K562 (cell line): Measurements from ENCODE around the gene HK1. TPM values are rescaled to one million over a fixed set of nuclear protein-coding genes. Genes with fewer than 3 reads are reported as not detected.

ENCODE experiments used
- ASH1L ChIP-seq: fragments of 450-650 bp; IDR thresholded peaks from 2 replicates; pipeline ENCODE4 v1.6.1; 2018; ENCODE audit warnings: borderline replicate concordance, mild to moderate bottlenecking, low read depth; ENCODE audit not compliant: partially characterized antibody
- ATF1 ChIP-seq, 2 experiments: fragments of 450-650 bp in 1 of 2; IDR thresholded peaks; 2 replicates each; pipeline ENCODE4 v1.6.1; 2016; ENCODE audit warnings: missing compliant biosample characterization in 1 of 2, missing genetic modification characterization in 1 of 2
- BRCA1 ChIP-seq, 2 experiments: fragments of 450-650 bp in 1 of 2; sonication (generic) in 1 of 2; formaldehyde crosslinking in 1 of 2; IDR thresholded peaks; 2 replicates each; pipeline versions ENCODE4 v1.5.0 to v1.6.1; 2017 to 2020; ENCODE audit warnings: mild to moderate bottlenecking in 1 of 2, missing genetic modification reagents in 1 of 2
- CEBPG ChIP-seq, 3 experiments: fragments of 200-800 bp in 1 of 3; sonication (Bioruptor generic) in 1 of 3; sonication (generic) in 1 of 3; formaldehyde crosslinking in 1 of 3; IDR thresholded peaks in 2 of 3; conservative IDR thresholded peaks in 1 of 3; 2 replicates each; pipeline versions ENCODE4 v1.6.1 to v1.8.0; 2016 to 2022; ENCODE audit warnings: missing compliant biosample characterization in 2 of 3, missing genetic modification characterization in 2 of 3, mild to moderate bottlenecking in 1 of 3, missing genetic modification reagents in 1 of 3
- E2F3 ChIP-seq: fragments of 250-450 bp; sonication (Bioruptor Pico); IDR thresholded peaks from 2 replicates; pipeline ENCODE4 v1.4.0; 2020; ENCODE audit warnings: mild to moderate bottlenecking
- ELF1 ChIP-seq: fragments of 200-800 bp; sonication (Bioruptor generic); IDR thresholded peaks from 2 replicates; pipeline ENCODE4 v1.6.1; 2016; ENCODE audit warnings: missing genetic modification characterization, missing compliant biosample characterization
- HDAC1 ChIP-seq, 2 experiments: fragments of 450-650 bp; IDR thresholded peaks; 2 replicates each; pipeline ENCODE4 v1.6.1; 2016 to 2017; ENCODE audit warnings: inconsistent platforms in 1 of 2, mild to moderate bottlenecking in 1 of 2, moderate library complexity in 1 of 2
- MEF2D ChIP-seq: conservative IDR thresholded peaks from 2 replicates; pipeline ENCODE4 v1.6.1; 2016; ENCODE audit warnings: low read depth, missing genetic modification characterization, missing compliant biosample characterization
- MYC ChIP-seq, 2 experiments: fragments of 250-450 bp in 1 of 2; sonication (Bioruptor Pico) in 1 of 2; IDR thresholded peaks; 2 replicates each; pipeline versions ENCODE4 v1.5.1 to v1.6.1; 2012 to 2021; ENCODE audit warnings: low read depth in 2 of 2, borderline replicate concordance in 1 of 2, improper control_type of control experiment in 1 of 2, low read length in 1 of 2, mild to moderate bottlenecking in 1 of 2, moderate library complexity in 1 of 2
- NCOA1 ChIP-seq: fragments of 450-650 bp; IDR thresholded peaks from 2 replicates; pipeline ENCODE4 v1.6.1; 2016; ENCODE audit warnings: low read depth
- NFIX ChIP-seq: fragments of 250-450 bp; sonication (Bioruptor Pico); IDR thresholded peaks from 2 replicates; pipeline ENCODE4 v1.4.0; 2020; ENCODE audit warnings: low read depth, mild to moderate bottlenecking, moderate library complexity
- NFRKB ChIP-seq: fragments of 450-650 bp; IDR thresholded peaks from 2 replicates; pipeline ENCODE4 v1.6.1; 2016; ENCODE audit warnings: low read depth
- POLR2AphosphoS5 ChIP-seq: IDR thresholded peaks from 2 replicates; pipeline ENCODE4 v1.6.1; 2011; ENCODE audit warnings: mild to moderate bottlenecking, low read depth, low read length, moderate library complexity; ENCODE audit not compliant: control insufficient read depth, insufficient read depth
- STAT5A ChIP-seq: IDR thresholded peaks from 2 replicates; pipeline ENCODE4 v1.6.1; 2012; ENCODE audit warnings: low read length, inconsistent platforms, borderline replicate concordance
- TBP ChIP-seq: optimal IDR thresholded peaks from 2 replicates; pipeline ENCODE3; 2011; ENCODE audit warnings: low read depth, low read length, improper control_type of control experiment
- XRCC3 ChIP-seq: fragments of 450-650 bp; IDR thresholded peaks from 2 replicates; pipeline ENCODE4 v1.6.1; 2017; ENCODE audit warnings: mild to moderate bottlenecking, moderate library complexity
- ZC3H8 ChIP-seq: fragments of 450-650 bp; IDR thresholded peaks from 2 replicates; pipeline ENCODE4 v1.6.1; 2017
- ZNF143 ChIP-seq: sonication (generic); formaldehyde crosslinking; IDR thresholded peaks from 2 replicates; pipeline ENCODE4 v1.9.0; 2022; ENCODE audit warnings: mild to moderate bottlenecking, missing genetic modification reagents
- ZNF444 ChIP-seq: fragments of 250-450 bp; sonication (Bioruptor Pico); IDR thresholded peaks from 2 replicates; pipeline ENCODE4 v1.4.0; 2020; ENCODE audit warnings: mild to moderate bottlenecking, moderate library complexity
- ZNF778 ChIP-seq: fragments of 450-650 bp; formaldehyde crosslinking; IDR thresholded peaks from 2 replicates; pipeline ENCODE4 v1.4.0; 2020; ENCODE audit warnings: mild to moderate bottlenecking, moderate library complexity
- polyA plus RNA-seq, 8 experiments: library from polyadenylated mRNA; depleted of rRNA in 4 of 8; stranded (reverse) in 5 of 8; unstranded in 3 of 8; fragments of >200 nt; fragmentation: Nextera tagmentation in 2 of 8; fragmentation: Illumina TruSeq in 1 of 8; extraction: Ambion mirVana in 2 of 8; extraction: Trizol in 1 of 8; gene quantifications; 2 replicates each; pipeline versions ENCODE4 v1.2.1 to v1.2.3, GENCODE V29; 2011 to 2014; ENCODE audit warnings: inconsistent platforms in 1 of 8, missing spikeins in 1 of 8
- total RNA-seq, 7 experiments: library from RNA; depleted of rRNA in 6 of 7; stranded (reverse); fragments of >200 nt in 6 of 7; fragmentation: Illumina TruSeq in 2 of 7; extraction: Trizol in 2 of 7; gene quantifications; 2 replicates each; pipeline versions ENCODE4 v1.2.1 to v1.2.3, GENCODE V29; 2011 to 2021; ENCODE audit warnings: low replicate concordance in 1 of 7
- TF ChIP-seq, protein P1 (sequence below): fragments of 450-650 bp; IDR thresholded peaks from 2 replicates; pipeline ENCODE4 v1.6.1; 2016; ENCODE audit warnings: borderline replicate concordance
- TF ChIP-seq, protein P2 (sequence below): fragments of 250-450 bp; sonication (Bioruptor Pico); IDR thresholded peaks from 2 replicates; pipeline ENCODE4 v1.4.0; 2020; ENCODE audit warnings: mild to moderate bottlenecking, moderate library complexity, borderline replicate concordance

Gene HK1
- total and polyA plus RNA-seq, 9 of the 15 experiments (the other 6 are each of a cell fraction or from before 2014, with no cell fraction given): 29.2 to 444 (median 193) TPM

DNA sequence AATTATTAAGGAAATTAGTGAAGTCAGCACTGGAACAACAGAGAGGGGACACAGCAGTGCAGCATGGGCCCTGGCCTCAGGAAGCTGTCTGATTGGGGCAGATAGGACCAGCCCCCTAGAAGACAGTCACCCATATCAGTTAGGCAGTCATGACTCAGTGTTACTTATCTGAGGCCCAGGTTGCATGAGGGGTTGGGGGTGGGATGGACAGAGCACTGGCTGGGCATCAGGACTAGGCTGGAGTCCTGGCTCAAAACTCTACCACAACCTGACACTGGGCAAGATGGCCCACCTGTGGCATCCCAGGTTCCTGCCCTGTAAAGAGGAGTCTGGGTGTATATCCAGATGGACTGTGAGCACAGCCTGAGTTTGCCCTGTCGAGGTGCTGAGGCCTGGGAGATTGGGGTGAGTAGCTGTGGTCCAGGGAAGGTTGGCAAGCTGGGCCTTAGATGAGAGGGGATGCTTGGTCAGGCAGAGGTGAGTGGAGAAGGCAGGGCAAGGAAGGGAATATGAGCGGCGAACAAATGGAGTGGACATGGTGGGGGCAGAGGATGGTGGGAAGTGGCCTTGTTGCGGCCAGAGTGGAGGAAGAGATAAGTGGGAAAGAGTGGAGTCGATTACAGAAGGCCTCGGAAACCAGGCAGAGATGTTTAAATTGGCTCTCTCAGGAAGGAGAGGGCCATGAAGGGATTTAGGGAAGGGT lies 37.5 kb downstream of the HK1 start (continued):
- TF ChIP-seq, protein P1, sequence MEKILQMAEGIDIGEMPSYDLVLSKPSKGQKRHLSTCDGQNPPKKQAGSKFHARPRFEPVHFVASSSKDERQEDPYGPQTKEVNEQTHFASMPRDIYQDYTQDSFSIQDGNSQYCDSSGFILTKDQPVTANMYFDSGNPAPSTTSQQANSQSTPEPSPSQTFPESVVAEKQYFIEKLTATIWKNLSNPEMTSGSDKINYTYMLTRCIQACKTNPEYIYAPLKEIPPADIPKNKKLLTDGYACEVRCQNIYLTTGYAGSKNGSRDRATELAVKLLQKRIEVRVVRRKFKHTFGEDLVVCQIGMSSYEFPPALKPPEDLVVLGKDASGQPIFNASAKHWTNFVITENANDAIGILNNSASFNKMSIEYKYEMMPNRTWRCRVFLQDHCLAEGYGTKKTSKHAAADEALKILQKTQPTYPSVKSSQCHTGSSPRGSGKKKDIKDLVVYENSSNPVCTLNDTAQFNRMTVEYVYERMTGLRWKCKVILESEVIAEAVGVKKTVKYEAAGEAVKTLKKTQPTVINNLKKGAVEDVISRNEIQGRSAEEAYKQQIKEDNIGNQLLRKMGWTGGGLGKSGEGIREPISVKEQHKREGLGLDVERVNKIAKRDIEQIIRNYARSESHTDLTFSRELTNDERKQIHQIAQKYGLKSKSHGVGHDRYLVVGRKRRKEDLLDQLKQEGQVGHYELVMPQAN: peak; percentile 93
- TF ChIP-seq HDAC1 (IDR thresholded peaks at IDR 0.05) (peak in 1 of 2 experiments; percentile 94; a peak in 2 of 4 replicates), ZNF778 (CRISPR knock-in tag) (no peak), ZNF444 (CRISPR knock-in tag) (0 out of 2 replicates have a peak, but pooled peaks have one; percentile 36), NCOA1 (peak; percentile 81), NFIX (CRISPR knock-in tag) (no peak), MYC (IDR thresholded peaks at IDR 0.05; ENCODE audit: low read depth, low read length) (peak; percentile 81), MYC (CRISPR knock-in tag; IDR thresholded peaks at IDR 0.05; ENCODE audit: borderline replicate concordance, low read depth) (no peak), MEF2D (no peak), ZNF143 (CRISPR knock-in tag) (no peak; the same call in 1 of the 2 replicates), ASH1L (peak; percentile 55), XRCC3 (no peak), CEBPG (CRISPR knock-in tag; IDR thresholded peaks at IDR 0.05) (peak; percentile 96), CEBPG (tag; conservative IDR thresholded peaks at IDR 0.05 in 1 of 2, IDR thresholded peaks at IDR 0.05 in 1 of 2) (no peak), NFRKB (peak; percentile 100), STAT5A (peak; percentile 86), TBP (peak; percentile 79), ZC3H8 (peak; percentile 41; the same call in 1 of the 2 replicates), BRCA1 (IDR thresholded peaks at IDR 0.05) (no peak), BRCA1 (CRISPR knock-in tag; IDR thresholded peaks at IDR 0.05) (no peak), POLR2AphosphoS5 (peak; percentile 94), ATF1 (CRISPR knock-in tag; IDR thresholded peaks at IDR 0.05) (no peak), ATF1 (tag; IDR thresholded peaks at IDR 0.05) (peak; percentile 84), E2F3 (peak; percentile 50; the same call in 1 of the 2 replicates), ELF1 (tag) (peak; percentile 45)
- TF ChIP-seq, protein P2, sequence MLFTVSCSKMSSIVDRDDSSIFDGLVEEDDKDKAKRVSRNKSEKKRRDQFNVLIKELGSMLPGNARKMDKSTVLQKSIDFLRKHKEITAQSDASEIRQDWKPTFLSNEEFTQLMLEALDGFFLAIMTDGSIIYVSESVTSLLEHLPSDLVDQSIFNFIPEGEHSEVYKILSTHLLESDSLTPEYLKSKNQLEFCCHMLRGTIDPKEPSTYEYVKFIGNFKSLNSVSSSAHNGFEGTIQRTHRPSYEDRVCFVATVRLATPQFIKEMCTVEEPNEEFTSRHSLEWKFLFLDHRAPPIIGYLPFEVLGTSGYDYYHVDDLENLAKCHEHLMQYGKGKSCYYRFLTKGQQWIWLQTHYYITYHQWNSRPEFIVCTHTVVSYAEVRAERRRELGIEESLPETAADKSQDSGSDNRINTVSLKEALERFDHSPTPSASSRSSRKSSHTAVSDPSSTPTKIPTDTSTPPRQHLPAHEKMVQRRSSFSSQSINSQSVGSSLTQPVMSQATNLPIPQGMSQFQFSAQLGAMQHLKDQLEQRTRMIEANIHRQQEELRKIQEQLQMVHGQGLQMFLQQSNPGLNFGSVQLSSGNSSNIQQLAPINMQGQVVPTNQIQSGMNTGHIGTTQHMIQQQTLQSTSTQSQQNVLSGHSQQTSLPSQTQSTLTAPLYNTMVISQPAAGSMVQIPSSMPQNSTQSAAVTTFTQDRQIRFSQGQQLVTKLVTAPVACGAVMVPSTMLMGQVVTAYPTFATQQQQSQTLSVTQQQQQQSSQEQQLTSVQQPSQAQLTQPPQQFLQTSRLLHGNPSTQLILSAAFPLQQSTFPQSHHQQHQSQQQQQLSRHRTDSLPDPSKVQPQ (CRISPR knock-in tag): no peak
